ENCODE data around the gene CHST9. TPM values are rescaled to one million over a fixed set of nuclear protein-coding genes. Genes with fewer than 3 reads are reported as not detected.

Gene CHST9
- total and polyA plus RNA-seq, 2 experiments from 2014 or later = 15.5 to 16.8 TPM

DNA sequence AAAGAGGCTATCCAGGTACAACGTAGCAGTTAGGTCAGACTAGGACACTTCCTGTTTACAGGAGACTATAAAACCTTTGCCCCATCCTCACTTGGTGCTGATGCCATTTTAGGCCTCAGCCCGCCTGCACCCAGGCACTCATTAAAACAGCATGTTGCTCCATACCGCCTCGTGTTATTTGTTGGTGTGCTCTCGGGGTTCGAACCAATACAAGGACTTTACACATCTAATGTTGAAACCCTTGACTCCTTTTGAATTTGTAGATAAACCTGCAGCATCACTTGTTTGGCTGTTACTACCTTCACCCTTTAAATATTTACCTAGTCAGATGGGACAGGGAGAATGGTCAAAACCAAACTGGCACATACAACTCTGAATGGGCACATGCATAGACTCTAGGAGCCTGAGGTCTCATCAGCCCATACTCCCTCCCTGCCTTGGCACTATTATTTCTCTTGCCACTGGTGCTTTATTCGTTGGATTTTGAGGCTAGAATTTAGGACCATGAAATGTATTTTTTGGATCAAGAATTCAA lies 40.9 kb upstream of the CHST9 start:
- no peak overlapping the region for H3K27ac ChIP-seq (ENCODE audit: low read depth)
- peaks cover 43% of the 10 kb centered on the region for H3K4me1 ChIP-seq (ENCODE audit: insufficient read depth)
- Mint-ChIP-seq H3K9me3 (peaks cover 5% of the 10 kb centered on the region), H3K4me1 (peaks cover 38% of the 10 kb centered on the region), H3K36me3 (ENCODE audit: low read depth) (peaks cover 2% of the 10 kb centered on the region; the same call in 1 of the 3 replicates), H3K4me3 (no peak overlapping the region), H3K27ac (no peak overlapping the region), H3K27me3 (ENCODE audit: insufficient read depth, low read depth, poor library complexity) (peaks cover 1% of the 10 kb centered on the region)
- no peaks in the 10 kb centered on the region for H3K36me3 ChIP-seq (ENCODE audit: insufficient read depth)
- TF ChIP-seq, protein P1, sequence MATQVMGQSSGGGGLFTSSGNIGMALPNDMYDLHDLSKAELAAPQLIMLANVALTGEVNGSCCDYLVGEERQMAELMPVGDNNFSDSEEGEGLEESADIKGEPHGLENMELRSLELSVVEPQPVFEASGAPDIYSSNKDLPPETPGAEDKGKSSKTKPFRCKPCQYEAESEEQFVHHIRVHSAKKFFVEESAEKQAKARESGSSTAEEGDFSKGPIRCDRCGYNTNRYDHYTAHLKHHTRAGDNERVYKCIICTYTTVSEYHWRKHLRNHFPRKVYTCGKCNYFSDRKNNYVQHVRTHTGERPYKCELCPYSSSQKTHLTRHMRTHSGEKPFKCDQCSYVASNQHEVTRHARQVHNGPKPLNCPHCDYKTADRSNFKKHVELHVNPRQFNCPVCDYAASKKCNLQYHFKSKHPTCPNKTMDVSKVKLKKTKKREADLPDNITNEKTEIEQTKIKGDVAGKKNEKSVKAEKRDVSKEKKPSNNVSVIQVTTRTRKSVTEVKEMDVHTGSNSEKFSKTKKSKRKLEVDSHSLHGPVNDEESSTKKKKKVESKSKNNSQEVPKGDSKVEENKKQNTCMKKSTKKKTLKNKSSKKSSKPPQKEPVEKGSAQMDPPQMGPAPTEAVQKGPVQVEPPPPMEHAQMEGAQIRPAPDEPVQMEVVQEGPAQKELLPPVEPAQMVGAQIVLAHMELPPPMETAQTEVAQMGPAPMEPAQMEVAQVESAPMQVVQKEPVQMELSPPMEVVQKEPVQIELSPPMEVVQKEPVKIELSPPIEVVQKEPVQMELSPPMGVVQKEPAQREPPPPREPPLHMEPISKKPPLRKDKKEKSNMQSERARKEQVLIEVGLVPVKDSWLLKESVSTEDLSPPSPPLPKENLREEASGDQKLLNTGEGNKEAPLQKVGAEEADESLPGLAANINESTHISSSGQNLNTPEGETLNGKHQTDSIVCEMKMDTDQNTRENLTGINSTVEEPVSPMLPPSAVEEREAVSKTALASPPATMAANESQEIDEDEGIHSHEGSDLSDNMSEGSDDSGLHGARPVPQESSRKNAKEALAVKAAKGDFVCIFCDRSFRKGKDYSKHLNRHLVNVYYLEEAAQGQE (IDR thresholded peaks at IDR 0.05; ENCODE audit: unreplicated experiment) = no peak
- TF ChIP-seq EZH2 (IDR thresholded peaks at IDR 0.05; ENCODE audit: low read depth, unreplicated experiment) (no peak), ZNF114 (CRISPR knock-in tag; IDR thresholded peaks at IDR 0.05) (no peak), STAT1 (IDR thresholded peaks at IDR 0.05; ENCODE audit: unreplicated experiment) (no peak), POLR2AphosphoS5 (IDR thresholded peaks at IDR 0.05; ENCODE audit: low read depth) (no peak), NANOG (IDR thresholded peaks at IDR 0.05; ENCODE audit: borderline replicate concordance) (no peak), JUNB (IDR thresholded peaks at IDR 0.05; ENCODE audit: unreplicated experiment) (no peak), ZNF462 (CRISPR knock-in tag; IDR thresholded peaks at IDR 0.05) (no peak), EZH2phosphoT487 (IDR thresholded peaks at IDR 0.05; ENCODE audit: unreplicated experiment) (no peak), ZNF331 (CRISPR knock-in tag; IDR thresholded peaks at IDR 0.05; ENCODE audit: low read depth) (no peak), CREB1 (CRISPR knock-in tag; IDR thresholded peaks at IDR 0.05; ENCODE audit: low read depth) (no peak)
- TF ChIP-seq, protein P2, sequence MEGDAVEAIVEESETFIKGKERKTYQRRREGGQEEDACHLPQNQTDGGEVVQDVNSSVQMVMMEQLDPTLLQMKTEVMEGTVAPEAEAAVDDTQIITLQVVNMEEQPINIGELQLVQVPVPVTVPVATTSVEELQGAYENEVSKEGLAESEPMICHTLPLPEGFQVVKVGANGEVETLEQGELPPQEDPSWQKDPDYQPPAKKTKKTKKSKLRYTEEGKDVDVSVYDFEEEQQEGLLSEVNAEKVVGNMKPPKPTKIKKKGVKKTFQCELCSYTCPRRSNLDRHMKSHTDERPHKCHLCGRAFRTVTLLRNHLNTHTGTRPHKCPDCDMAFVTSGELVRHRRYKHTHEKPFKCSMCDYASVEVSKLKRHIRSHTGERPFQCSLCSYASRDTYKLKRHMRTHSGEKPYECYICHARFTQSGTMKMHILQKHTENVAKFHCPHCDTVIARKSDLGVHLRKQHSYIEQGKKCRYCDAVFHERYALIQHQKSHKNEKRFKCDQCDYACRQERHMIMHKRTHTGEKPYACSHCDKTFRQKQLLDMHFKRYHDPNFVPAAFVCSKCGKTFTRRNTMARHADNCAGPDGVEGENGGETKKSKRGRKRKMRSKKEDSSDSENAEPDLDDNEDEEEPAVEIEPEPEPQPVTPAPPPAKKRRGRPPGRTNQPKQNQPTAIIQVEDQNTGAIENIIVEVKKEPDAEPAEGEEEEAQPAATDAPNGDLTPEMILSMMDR (conservative IDR thresholded peaks at IDR 0.05; ENCODE audit: low read depth in 2 of 2) = no peak
- no peak for DNase-seq (ENCODE audit: low spot score)
- H2AFZ ChIP-seq = peak overlapping the region; percentile 49; the same call in 1 of the 2 replicates
- no peaks in the 10 kb centered on the region for H3K79me2 ChIP-seq (replicated peaks; ENCODE audit: insufficient read depth)
- H3K4me2 ChIP-seq = no peak overlapping the region
- 0 out of 2 replicates have a peak, but pooled peaks cover 2% of the 10 kb centered on the region for H3F3A ChIP-seq (replicated peaks; ENCODE audit: low read depth)
- H3K9me2 ChIP-seq (ENCODE audit: insufficient read depth) = peaks cover 12% of the 10 kb centered on the region; the same call in 1 of the 2 replicates
- no peaks in the 10 kb centered on the region for H3K27me3 ChIP-seq (ENCODE audit: insufficient read depth)
- ATAC-seq = no peak
- no peak overlapping the region for H3K4me3 ChIP-seq
- no peaks in the 10 kb centered on the region for H4K20me1 ChIP-seq (replicated peaks; ENCODE audit: insufficient read depth)
